Fibroblast of pulmonary artery (primary cell): ENCODE results near the gene PDGFA.
A peak's percentile ranks its signal among the peaks of the same experiment; 100 is the strongest.

Experiments used
- DNase-seq: peaks from one replicate; pipeline ENCODE4 v3.0.0-alpha.2; 2010; ENCODE audit warnings: low read depth
- H3K4me3 ChIP-seq: replicated peaks from 2 replicates; pipeline ENCODE4 v1.5.1; 2011; ENCODE audit warnings: low read depth, mild to moderate bottlenecking, control low read depth, low read length, moderate library complexity
- CTCF ChIP-seq: IDR thresholded peaks from 2 replicates; pipeline ENCODE4 v1.5.1; 2011; ENCODE audit warnings: mild to moderate bottlenecking, control low read depth, low read length, inconsistent platforms; ENCODE audit errors: missing control alignments

Gene PDGFA

GRCh38 chr7:463362-463781 is 56.3 kb downstream of the PDGFA start:
- no peak for DNase-seq
- TF ChIP-seq CTCF = no peak
- H3K4me3 ChIP-seq = no peak overlapping the region

GRCh38 chr7:462173-463103 is 57.2 kb downstream of the PDGFA start:
- no peak for DNase-seq
- no peak for TF ChIP-seq CTCF
- H3K4me3 ChIP-seq = no peak overlapping the region

GRCh38 chr7:461453-462172 is 58.0 kb downstream of the PDGFA start:
- peak; percentile 64 for DNase-seq

GRCh38 chr7:461117-461452 is 58.6 kb downstream of the PDGFA start:
- H3K4me3 ChIP-seq = no peak overlapping the region
- TF ChIP-seq CTCF = no peak
- DNase-seq = no peak

More at GRCh38 chr7:461453-462172, 58.0 kb downstream of the PDGFA start:
- H3K4me3 ChIP-seq = no peak overlapping the region
- TF ChIP-seq CTCF = no peak

GRCh38 chr7:460374-461116 is 59.1 kb downstream of the PDGFA start:
- no peak for TF ChIP-seq CTCF
- no peak overlapping the region for H3K4me3 ChIP-seq
- DNase-seq = peak; percentile 58

- DNase-seq = no peak
- no peak for TF ChIP-seq CTCF
- no peak overlapping the region for H3K4me3 ChIP-seq
These were observed 59.9 kb downstream of the PDGFA start for GRCh38 chr7:459584-460373.
